GM12891 (cell line): Measurements from ENCODE around the gene MEI1.

Experiments
- DNase-seq: peaks from one replicate; pipeline ENCODE4 v3.0.0; 2011; ENCODE audit warnings: low spot score; ENCODE audit not compliant: insufficient read length
- FAIRE-seq: peaks from 2 replicates; lab custom pipeline; 2011; peaks lifted over from hg19 to GRCh38; lab: Jason Lieb, UNC
- PAX5 ChIP-seq: IDR thresholded peaks from 2 replicates; pipeline ENCODE4 v1.6.1; 2011; ENCODE audit warnings: low read length, moderate library complexity, mild to moderate bottlenecking; ENCODE audit not compliant: insufficient read depth, severe bottlenecking
- POLR2A ChIP-seq: IDR thresholded peaks from 2 replicates; pipeline ENCODE4 v1.6.1; 2011; ENCODE audit warnings: low read depth, low read length, control low read depth
- POLR2AphosphoS5 ChIP-seq: IDR thresholded peaks from 2 replicates; pipeline ENCODE4 v1.6.1; 2011; ENCODE audit warnings: low read depth, low read length, control low read depth
- POU2F2 ChIP-seq: IDR thresholded peaks from 2 replicates; pipeline ENCODE4 v1.6.1; 2011; ENCODE audit warnings: low read depth, mild to moderate bottlenecking, control low read depth, low read length, moderate library complexity
- SPI1 ChIP-seq: IDR thresholded peaks from 2 replicates; pipeline ENCODE4 v1.6.1; 2011; ENCODE audit warnings: low read depth, low read length, control low read depth
- TAF1 ChIP-seq: IDR thresholded peaks from 2 replicates; pipeline ENCODE4 v1.6.1; 2011; ENCODE audit warnings: low read depth, low read length, control low read depth

MEI1 gene

GRCh38 chr22:41818011-41818410, 118.7 kb downstream of the MEI1 start:
- TF ChIP-seq POLR2AphosphoS5 = no peak
- no peak for TF ChIP-seq SPI1
- no peak for TF ChIP-seq POU2F2
- TF ChIP-seq TAF1 = no peak
- no peak for TF ChIP-seq PAX5
- no peak for TF ChIP-seq POLR2A
- no peak for FAIRE-seq
- no peak for DNase-seq

DNA sequence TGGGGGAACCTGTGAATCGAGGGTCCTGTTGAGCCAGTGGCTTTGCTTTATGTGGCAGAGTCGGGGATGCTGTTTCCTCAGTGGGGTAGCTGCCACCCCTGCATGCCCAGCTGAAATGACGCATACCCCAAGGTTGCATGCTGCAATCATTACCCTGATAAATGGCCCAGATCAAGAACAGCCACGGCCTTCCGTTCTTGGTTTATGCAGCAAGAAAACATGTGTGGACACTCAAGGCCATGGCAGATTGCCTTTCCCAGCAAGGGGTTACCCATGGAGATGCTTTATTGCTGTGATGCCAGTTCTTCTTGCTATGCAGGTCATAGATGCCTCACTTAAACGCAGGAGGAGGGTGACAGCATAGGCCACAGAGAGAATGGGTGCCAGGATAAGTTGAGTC, 119.3 kb downstream of the MEI1 start:
- DNase-seq = no peak
- no peak for FAIRE-seq
- TF ChIP-seq POU2F2 = no peak
- TF ChIP-seq POLR2A = no peak
- no peak for TF ChIP-seq SPI1
- no peak for TF ChIP-seq POLR2AphosphoS5
- TF ChIP-seq TAF1 = no peak
- no peak for TF ChIP-seq PAX5

GRCh38 chr22:41819257-41819656, 120.0 kb downstream of the MEI1 start:
- no peak for FAIRE-seq
- TF ChIP-seq SPI1 (no peak), POLR2A (no peak), POLR2AphosphoS5 (no peak), POU2F2 (no peak), PAX5 (no peak), TAF1 (no peak)
- no peak for DNase-seq

DNA sequence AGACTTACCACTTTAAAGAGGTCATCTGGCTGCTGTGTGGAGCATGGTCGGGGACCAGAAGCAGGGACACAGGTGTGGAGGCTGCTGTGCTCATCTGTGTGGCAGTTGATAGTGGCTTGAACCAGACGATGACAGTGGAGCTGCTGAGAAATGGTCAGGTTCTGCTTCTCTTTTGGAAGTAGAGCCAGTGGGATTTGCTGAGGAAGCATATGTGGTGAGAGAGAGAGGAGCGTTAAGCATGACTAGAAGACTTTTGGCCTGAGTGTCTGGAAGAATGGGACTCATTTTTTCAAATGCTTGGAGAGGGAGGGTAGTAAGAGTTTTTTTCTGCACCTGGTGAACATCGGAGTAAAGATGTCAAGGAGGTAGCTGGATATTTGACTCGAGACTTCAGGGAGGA, 121.1 kb downstream of the MEI1 start:
- no peak for FAIRE-seq
- TF ChIP-seq TAF1 (no peak), POU2F2 (no peak), SPI1 (no peak), PAX5 (no peak), POLR2A (no peak), POLR2AphosphoS5 (no peak)
- no peak for DNase-seq

- DNase-seq (no peak), FAIRE-seq (no peak)
- TF ChIP-seq SPI1 = no peak
- TF ChIP-seq POLR2AphosphoS5 = no peak
- no peak for TF ChIP-seq POLR2A
- TF ChIP-seq PAX5 = no peak
- TF ChIP-seq POU2F2 = no peak
- TF ChIP-seq TAF1 = no peak
Observed at GRCh38 chr22:41821471-41822316, 122.4 kb downstream of the MEI1 start.

- DNase-seq = no peak
- FAIRE-seq = peak; percentile 95
- TF ChIP-seq SPI1 = no peak
- no peak for TF ChIP-seq POU2F2
- TF ChIP-seq TAF1 = no peak
- no peak for TF ChIP-seq PAX5
- TF ChIP-seq POLR2AphosphoS5 = no peak
- no peak for TF ChIP-seq POLR2A
Observed at GRCh38 chr22:41822317-41823057, 123.2 kb downstream of the MEI1 start.

GRCh38 chr22:41823797-41824196, 124.5 kb downstream of the MEI1 start:
- no peak for DNase-seq
- TF ChIP-seq TAF1 (no peak), POLR2AphosphoS5 (no peak), PAX5 (no peak), POLR2A (no peak), POU2F2 (no peak), SPI1 (no peak)
- FAIRE-seq = no peak

GRCh38 chr22:41825376-41825775, 126.1 kb downstream of the MEI1 start:
- no peak for TF ChIP-seq SPI1
- TF ChIP-seq POLR2AphosphoS5 = no peak
- TF ChIP-seq POLR2A = no peak
- no peak for TF ChIP-seq PAX5
- no peak for TF ChIP-seq TAF1
- TF ChIP-seq POU2F2 = no peak
- DNase-seq = no peak
- FAIRE-seq = no peak

DNA sequence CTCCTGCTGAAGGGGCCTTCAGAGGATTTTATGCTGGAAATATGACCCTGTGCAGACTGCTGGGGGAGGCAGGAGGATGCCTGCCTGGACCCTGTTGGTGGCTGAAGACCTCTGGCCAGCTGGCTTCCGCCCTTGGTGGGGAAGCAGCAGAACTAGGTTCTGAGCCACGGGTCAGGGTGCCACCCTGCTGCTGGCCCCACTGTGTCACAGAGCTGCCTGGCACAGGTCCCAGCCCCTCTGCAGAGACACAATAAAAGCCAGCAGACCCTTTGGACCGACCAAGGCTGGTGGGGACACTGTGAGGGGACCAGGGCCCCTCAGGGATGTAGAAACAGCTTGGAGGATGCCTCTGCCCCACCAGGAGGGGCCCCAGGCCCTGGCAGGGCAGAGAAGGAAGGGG, 126.7 kb downstream of the MEI1 start:
- DNase-seq (no peak), FAIRE-seq (no peak)
- TF ChIP-seq POLR2A = no peak
- no peak for TF ChIP-seq SPI1
